Stimulated activated CD4-positive, alpha-beta T cell treated with anti-CD3 and anti-CD28 coated beads, Interleukin-2, amount 100 ng/mL, for 24 hours (primary cell): ENCODE measurements around the gene JPH4.
"Not testable (repeated sequence)": the region's sequence is repeated elsewhere in the genome, so short reads cannot be mapped to it uniquely, and the experiment has no call there.

Experiments used
- DNase-seq, 2 donors: peaks; one replicate each; pipeline ENCODE4 v3.0.0-alpha.2; 2020

Gene JPH4

DNA sequence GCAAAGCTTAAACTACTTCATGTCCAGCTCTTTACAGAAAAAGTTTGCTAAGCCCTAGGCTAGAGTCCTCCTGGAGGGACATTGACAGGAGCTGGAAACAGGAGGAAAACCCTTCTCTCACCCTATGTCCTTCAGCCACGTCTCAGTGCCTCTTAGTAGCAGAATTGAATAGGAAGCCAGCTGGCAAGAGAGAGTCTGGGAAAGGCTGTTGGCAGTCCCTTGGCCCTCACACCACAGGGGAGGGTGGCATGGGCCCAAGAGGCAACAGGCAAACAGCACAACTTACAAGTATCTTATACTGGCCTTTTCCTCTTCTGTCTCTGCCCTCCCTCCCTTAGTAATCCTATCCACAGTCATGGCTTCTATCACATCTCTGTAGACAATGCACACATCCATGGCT lies 29.9 kb upstream of the JPH4 start:
- DNase-seq, result no peak

DNA sequence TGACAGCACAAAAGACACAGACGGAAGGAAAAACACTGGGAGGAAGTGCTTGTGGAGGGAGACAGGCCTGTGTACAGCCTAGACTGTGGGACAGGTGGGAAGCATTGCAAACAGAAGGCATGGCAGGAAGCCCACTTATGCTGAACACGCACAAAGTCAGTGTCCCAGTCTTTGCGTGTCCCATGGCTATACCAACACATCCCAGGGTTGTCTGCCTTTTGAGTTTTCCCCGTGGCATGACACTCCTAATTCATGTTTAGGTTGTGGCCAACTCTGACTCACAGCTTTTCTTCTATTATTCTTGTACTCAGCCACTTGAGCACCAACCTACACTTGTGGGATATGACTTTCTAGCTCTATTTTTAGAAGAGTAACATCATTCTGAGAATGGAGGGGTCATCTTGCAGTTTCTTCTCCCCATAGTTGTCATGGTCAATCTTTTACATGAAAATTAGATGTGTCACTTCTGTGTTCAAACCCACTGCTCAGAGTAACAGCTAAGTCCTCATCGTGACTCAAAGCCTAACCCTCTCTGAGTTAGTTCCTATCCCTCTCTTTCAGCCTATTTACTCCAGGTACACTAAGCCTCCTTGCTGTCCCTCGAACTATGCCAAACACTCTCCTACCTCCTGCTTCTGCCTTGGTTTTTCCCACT lies 27.5 kb upstream of the JPH4 start:
- DNase-seq, result peak in 1 of 2 donors; percentile 12

DNA sequence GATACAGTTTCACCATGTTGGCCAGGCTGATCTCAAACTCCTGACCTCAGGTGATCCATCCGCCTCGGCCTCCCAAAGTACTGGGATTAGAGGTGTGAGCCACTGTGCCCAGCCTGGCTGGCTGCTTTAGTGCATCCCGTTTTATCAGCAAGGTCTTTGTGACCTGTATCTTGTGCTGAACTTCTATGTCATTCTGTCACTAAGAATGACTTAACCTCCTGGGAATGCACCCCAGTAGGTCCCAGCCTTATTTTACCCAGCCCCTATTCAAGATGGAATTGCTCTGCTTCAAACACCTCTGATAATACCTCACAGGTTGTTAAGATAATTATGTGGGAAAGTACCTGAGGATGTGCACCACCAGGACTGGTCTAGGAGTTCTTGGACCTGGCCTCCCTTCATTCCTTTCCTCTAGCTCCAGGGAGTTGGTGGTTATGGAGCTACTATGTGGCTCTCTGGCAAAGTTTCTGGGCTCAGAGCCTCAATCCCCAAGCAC lies 26.1 kb upstream of the JPH4 start:
- DNase-seq, result no peak

DNA sequence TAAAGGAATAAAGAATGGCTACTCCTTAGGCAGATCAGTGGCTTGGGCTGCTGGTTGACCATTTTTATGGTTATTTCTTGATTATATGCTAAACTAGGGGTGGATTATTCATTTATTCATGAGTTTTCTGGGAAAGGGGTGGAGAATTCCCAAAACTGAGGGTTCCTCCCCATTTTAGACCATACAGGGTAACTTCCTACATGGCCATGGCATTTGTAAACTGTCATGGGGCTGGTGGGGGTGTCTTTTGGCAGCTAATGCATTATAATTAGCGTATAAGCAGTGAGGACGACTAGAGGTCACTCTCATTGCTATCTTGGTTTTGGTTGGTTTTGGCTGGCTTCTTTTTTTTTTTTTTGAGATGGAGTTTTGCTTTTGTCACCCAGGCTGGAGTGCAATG lies 25.6 kb upstream of the JPH4 start:
- no peak for DNase-seq

DNA sequence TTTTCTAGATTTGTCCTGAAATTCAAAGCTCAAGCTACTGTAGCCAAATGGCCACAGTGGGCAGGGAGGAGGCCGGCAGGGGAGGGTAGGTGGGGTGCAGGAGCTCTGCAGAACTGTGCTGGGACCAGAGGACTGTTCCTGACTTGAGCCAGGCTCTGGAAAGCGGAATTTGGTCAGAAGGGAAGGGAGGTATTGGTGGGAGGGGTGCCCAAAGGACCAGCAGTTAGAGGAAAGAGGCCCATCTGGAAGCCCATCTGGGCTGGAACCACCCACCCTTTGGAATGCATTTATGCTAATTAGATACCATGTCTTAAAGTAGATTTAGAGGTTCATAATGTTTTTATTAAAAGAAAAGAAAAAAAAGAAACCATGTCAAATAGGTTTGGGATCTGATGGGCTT lies 24.5 kb upstream of the JPH4 start:
- DNase-seq, result no peak

DNA sequence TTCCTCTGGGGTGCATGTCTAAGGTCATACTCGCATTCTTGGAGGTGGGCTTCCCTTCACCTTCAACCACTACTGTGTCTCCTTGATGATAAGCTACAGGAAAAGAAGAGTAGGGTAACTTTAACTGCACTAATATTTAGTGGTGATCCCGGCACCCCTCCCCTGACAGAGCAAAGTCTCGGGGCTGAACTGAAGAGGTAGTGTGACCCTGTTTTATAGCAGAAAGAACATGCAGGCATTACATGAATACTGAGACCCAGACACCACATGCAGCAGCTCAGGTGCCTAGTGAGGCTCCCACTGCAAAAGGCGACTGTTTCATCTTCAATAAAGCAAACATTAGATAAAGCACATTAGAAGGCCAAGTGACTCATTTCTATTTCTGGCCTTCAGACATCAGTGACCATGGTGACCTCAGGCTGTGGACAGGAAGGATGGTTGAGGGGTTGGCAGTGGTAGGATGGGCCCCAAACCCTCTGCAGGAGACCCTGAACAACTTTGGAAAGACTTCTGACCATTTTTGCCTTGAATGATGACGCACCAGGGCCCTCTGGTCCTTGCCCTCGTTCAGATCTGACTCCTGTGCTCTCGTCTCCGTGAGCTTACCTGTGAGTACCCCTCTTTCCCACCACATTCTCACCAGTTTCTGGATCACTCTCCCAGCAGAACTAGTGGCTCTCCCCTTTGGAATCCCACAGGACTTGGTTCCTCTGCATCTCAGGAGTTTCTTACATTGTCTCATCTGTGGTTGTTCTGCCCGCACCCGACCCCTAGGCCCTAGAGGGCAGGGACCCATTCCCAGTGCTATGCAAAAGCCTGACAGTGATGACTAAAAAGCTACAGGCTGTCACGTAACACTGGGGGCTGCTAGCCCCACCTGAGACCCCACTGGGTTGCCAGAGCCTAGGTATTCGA lies 23.8 kb upstream of the JPH4 start:
- no peak for DNase-seq

DNA sequence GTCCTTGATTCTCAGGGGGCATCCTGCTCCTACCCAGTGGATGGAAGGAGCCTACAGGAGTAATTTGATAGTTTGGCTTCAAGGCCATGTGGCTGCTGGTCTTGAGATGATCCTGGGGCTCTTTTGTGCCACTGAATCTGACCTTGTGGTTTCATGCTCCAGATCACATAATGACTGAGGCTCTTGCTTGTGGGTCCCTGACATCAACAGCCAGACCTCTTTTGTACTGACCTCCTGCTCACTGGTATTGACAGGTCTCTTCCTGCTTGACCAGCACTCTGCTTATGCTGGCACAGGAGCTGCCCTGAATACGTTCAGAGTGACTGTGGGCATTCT lies 23.2 kb upstream of the JPH4 start:
- DNase-seq, result no peak

DNA sequence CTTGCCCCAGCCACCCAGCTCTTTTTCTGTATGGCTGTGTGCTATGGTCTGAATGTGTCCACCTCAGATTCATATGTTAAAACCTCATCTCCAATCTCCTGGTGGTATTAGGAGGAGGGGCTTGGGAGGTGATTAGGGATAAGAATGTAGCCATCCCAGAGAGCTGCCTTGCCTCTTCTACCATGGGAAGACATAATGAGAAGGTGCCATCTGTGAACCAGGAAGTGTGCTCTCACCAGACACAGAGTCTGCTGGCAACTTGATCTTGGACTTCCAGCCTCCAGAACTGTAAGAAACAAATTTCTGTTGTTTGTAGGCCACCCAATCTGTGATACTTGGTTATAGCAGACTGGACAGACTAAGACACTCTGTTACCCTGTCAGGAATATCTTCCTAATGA lies 22.8 kb upstream of the JPH4 start:
- no peak for DNase-seq

DNA sequence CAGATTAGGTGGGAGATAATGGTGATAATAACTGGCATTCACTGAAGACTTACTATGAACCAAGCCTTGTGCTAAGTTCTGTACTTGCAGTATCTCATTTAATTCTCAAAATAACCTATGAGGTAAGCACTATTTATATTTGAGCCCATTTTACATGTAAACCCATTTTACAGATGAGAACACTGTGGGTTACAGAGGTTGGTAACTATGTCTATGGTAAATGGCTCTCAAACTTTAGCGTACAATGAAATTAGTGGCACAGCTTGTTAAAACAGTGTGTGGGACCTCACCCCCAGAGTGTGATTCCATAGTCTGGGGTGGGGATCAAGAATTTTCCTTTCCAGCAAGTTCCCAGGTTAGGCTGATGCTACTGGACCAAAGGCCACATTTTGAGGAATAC lies 22.2 kb upstream of the JPH4 start:
- no peak for DNase-seq

DNA sequence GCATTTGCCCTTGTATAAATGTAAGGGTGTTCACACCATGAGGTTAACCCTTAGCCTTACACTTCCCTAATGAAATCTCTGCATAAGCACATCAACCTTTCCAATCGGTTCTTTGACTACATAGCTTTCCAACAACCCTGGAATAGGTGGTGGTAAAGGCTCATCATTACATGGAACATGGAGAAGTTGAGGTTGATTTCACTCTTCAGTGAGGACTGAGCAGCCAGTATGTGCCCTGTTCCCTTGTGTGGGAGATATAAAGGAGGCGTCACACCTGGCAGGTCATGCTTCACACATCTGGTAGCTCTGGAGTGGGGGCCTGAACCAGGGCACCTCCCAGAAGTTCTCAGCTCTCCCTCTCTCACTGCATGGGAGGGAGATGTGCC lies 21.7 kb upstream of the JPH4 start:
- no peak for DNase-seq

DNA sequence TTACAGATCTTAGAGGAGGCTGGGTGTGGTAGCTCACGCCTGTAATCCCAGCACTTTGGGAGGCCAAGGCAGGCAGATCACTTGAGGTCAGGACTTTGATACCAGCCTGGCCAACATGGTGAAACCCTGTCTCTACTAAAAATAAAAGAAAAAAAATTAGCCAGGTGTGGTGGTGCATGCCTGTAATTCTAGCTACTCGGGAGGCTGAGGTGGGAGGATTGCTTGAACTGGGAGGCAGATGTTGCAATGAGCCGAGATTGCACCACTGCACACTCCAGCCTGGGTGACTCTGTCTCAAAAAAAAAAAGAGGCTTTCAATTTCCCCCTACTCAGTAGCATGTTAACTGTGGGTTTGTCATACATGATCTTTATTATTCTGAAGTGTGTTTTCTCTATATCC lies 15.6 kb upstream of the JPH4 start:
- not testable (repeated sequence) for DNase-seq

DNA sequence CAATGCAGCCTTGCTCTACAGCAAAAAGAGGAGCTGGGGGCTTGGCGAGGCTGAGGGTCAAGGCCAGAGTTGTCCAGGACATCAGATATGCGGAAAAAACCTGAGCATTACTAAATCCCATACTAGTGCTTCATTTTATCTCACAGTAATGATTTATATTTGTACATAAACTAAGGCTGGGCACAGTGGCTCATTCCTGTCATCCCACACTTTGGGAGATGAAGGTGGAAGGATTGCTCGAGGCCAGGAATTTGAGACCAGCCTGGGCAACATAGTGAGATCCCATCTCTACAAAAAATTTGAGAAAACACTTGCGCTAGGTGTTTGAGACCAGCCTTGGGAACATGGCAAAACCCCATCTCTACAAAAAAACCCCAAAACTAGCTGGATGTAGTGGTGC lies 11.6 kb upstream of the JPH4 start:
- DNase-seq, result no peak

DNA sequence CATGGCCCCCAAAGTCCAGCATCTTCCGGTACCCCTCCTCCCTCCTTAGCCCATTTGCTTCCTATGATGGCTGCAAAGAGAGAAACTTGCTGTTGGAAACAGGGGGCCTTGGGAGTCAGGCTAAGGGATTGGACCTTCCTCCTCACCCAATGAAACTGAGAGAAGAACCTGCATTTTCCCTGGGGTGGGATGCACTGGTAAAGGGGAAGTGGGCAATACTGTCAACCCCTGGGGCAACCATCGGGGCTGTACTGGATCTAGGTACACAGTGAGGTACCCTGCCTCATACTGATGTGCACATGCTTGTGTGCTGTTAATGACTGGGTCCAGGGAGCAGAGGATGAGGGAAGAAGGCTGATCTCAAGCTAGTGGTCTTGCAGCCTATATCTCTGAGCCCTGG lies 11.0 kb upstream of the JPH4 start:
- DNase-seq, result no peak

DNA sequence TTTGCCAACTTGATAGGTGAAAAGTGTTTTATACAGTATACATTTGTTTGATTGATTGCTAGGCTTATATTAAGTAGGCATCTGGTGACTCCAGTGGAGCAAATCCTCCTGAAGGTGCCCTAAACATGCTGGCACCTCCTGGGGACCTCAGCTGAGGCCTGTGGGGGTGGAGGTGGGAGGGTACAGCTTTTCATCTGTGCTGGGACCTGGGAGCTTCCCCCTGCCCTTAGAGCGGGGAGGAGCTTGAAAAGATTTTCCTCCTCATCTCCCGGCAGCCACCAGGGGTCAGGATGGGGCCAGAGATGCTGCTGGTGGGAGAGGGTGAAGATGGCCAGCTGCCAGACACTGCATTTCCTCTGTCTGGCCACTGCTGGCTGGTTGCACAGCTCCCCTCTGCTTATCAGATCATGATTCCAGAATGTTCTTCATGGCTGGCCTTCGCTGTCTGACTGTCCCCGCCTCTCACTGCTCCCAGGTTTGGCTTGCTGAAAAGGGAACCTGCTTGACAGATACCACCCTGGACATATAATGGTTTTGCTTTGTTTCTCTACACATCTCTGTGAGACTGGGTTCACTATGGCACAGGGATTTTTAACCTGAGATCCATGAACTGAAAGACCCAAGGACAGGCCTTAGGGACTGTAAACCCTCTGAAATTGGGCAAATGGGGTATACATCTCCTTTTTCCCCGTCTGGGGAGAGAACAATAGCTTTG lies 10.5 kb upstream of the JPH4 start:
- peak; percentile 83 to 85 for DNase-seq

DNA sequence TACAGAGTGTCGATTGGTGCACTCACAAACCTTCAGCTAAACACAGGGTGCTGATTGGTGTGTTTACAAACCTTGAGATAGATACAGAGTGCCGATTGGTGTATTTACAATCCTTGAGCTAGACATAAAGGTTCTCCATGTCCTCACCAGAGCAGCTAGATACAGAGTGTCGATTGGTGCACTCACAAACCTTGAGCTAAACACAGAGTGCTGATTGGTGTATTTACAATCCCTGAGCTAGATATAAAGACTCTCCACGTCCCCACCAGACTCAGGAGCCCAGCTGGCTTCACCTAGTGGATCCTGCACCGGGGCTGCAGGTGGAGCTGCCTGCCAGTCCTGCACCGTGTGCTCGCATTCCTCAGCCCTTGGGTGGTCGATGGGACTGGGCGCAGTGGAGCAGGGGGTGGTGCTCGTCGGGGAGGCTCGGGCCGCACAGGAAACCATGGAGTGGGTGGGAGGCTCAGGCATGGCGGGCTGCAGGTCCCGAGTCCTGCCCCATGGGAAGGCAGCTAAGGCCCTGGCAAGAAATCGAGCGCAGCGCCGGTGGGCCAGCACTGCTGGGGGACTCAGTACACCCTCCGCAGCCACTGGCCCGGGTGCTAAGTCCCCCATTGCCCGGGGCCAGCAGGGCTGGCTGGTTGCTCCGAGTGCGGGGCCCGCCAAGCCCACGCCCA lies 6.1 kb upstream of the JPH4 start:
- not testable (repeated sequence) for DNase-seq

DNA sequence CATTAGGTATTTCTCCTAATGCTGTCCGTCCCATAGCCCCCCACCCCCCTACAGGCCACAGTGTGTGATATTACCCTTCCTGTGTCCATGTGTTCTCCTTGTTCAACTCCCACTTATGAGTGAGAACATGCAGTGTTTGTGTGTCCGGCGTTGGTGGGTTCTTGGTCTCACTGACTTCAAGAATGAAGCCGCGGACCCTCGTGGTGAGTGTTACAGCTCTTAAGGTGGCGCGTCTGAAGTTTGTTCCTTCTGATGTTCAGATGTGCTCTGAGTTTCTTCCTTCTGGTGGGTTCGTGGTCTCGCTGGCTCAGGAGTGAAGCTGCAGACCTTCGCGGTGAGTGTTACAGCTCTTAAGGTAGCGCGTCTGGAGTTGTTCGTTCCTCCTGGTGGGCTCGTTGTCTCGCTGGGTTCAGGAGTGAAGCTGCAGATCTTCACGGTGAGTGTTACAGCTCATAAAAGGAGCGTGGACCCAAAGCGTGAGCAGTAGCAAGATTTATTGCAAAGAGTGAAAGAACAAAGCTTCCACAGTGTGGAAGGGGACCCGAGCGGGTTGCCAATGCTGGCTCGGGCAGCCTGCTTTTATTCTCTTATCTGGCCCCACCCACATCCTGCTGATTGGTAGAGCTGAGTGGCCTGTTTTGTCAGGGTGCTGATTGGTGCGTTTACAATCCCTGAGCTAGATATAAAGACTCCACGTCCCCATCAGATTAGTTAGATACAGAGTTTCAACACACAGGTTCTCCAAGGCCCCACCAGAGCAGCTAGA lies 5.4 kb upstream of the JPH4 start:
- DNase-seq, result not testable (repeated sequence)

DNA sequence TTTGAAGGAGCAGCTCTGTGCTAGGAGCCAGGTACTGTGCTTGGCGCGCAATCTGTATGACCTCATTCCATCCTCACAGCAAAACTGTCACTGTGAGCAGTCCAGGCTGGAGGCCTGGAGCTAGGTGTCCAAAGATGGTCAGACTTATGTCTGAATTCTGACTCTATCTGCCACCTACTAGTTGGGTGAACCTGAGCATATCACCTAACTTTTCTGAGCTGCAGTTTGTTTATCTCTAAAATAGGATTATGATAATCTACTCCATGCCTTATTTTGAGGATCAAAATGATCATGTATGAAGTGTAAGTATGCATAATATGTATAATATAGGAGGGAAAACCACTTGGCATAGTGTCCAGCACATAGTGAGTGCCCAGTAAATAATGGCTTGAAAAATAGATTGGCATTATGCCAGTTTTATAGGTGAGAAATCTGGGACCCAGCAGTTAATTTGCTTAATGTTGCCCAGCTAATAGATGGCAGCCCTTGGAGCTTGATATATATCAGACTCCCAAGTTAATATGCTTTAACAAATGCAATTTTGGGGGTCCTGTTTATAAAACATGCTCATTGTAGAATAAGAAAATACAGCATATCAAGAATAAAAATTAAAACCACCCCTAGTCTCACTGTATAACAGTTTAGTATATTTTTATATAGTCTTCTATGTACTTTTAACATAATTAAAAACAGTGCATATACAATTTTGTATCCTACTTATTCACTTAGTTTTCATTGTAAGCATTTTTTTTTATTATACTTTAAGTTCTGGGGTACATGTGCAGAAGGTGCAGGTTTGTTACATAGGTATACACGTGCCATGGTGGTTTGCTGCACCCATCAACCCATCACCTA lies 4.5 kb upstream of the JPH4 start:
- no peak for DNase-seq

DNA sequence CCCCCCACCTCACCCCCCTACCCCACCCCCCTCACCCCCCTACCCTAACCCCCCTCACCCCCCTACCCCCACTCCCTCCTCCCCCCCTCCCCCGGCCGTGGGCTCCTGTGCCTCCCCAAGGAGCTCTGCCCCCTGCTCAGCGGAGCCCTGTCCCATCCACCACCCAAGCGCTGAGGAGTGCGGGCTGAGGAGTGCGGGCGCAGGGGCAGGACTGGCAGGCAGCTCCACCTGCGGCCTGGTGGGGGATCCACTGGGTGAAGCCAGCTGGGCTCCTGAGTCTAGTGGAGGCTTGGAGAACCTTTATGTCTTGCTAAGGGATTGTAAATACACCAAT lies 2.3 kb upstream of the JPH4 start:
- no peak for DNase-seq

DNA sequence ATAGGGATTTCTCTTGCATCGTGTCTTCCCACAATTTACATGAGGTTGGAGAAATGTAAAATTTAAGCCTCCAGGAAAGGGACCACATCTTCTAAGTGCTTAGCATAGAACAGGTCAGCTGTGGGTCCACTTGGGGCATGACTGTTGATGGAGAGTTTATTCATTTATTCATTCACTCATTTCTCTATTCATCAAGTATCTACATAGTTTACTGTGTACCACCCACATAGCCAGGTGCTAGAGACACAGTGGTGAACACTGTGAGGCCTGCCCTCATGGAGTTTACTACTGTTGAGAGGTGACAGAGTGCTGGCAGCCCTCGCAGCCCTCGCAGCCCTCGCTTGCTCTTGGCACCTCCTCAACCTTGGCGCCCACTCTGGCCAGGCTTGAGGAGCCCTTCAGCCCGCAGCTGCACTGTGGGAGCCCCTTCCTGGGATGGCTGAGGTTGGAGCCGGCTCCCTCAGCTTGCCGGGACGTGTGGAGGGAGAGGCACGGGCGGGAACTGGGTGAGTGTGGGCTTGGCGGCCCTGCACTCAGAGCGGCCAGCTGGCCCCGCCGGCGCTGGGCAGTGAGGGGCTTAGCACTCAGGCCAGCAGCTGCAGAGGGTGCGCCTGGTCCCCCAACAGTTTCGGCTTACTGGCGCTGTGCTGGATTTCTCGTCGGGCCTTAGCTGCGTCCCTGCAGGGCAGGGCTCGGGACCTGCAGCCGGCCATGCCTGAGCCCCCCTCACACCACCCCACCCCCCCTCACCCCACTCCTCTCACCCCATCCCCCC lies 1.7 kb upstream of the JPH4 start:
- no peak for DNase-seq

DNA sequence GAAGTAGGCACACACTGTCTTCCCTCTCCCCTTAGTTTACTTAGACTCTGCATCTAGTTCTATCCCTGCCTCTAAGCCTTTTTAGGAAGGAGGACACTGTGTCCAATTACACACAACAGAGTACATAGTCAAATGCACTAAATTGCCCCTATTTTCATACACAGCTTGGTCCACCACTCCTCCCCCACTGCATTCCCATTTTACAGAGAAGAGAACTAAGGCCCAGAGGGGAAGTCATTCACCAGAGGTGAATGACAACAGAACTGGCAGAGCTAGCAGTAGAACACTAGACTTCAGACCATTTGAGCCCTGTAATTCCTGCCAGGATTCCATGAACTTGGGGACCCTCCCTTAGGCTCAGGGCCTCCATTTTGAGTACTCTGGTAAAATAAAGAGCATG lies 1.1 kb upstream of the JPH4 start:
- no peak for DNase-seq

DNA sequence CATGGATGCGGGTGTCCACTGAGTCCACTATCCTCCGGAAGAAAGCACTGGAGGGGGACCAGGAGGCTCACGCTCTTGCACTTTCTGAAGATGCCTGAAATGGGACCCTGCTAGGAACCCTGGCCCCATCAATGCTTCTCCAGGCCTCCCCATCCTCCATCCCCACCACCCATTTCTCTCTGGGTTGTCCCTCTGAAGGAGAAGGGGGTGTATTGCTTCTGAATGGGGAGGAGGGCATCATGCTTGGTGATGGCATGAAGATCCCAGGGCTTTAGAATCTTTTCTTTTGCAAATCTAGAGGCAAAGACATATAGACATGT lies 681 bp upstream of the JPH4 start:
- no peak for DNase-seq
